Breast epithelium (tissue), 4 donors: ENCODE results near the gene TARM1. TPM values are rescaled to one million over a fixed set of nuclear protein-coding genes. Genes with fewer than 3 reads are reported as not detected.

Source experiments
- DNase-seq, 2 donors: peaks; one replicate each; pipeline ENCODE4 v3.0.0-alpha.2; 2019; ENCODE audit warnings: low spot score in 2 of 2
- H3K27ac ChIP-seq, 2 donors: fragments of 200-600 bp; sonication (generic) in 1 of 2; one replicate each; pipeline ENCODE4 v1.5.1; 2016 to 2019; ENCODE audit warnings: mild to moderate bottlenecking in 1 of 2
- H3K27me3 ChIP-seq, 2 donors: fragments of 200-600 bp; sonication (generic) in 1 of 2; one replicate each; pipeline versions ENCODE4 v1.5.1 to v1.6.0; 2017 to 2019; ENCODE audit warnings: control low read depth in 1 of 2, mild to moderate bottlenecking in 1 of 2
- H3K36me3 ChIP-seq: fragments of 200-600 bp; one replicate; pipeline ENCODE4 v1.5.1; 2019
- H3K4me1 ChIP-seq, 2 donors: fragments of 200-600 bp; sonication (generic); one replicate each; pipeline ENCODE4 v1.5.1; 2016 to 2019; ENCODE audit warnings: control low read depth in 1 of 2
- H3K4me3 ChIP-seq, 3 donors: fragments of 200-600 bp; sonication (generic); 1 replicate in 2 of 3; 2 replicates in 1 of 3; pipeline ENCODE4 v1.5.1; 2016 to 2019; ENCODE audit warnings: mild to moderate bottlenecking in 3 of 3, moderate library complexity in 2 of 3
- H3K9me3 ChIP-seq, 2 donors: fragments of 200-600 bp; sonication (generic) in 1 of 2; one replicate each; pipeline ENCODE4 v1.5.1; 2016 to 2019; ENCODE audit warnings: control low read depth in 1 of 2
- CTCF ChIP-seq, 3 donors: fragments of 450-650 bp; IDR thresholded peaks; one replicate each; pipeline ENCODE4 v1.5.1; 2016 to 2017; ENCODE audit warnings: antibody characterized with exemption in 3 of 3, mild to moderate bottlenecking in 3 of 3, moderate library complexity in 3 of 3
- POLR2A ChIP-seq: fragments of 450-650 bp; IDR thresholded peaks from one replicate; pipeline ENCODE4 v1.6.1; 2016; ENCODE audit warnings: antibody characterized with exemption, mild to moderate bottlenecking, moderate library complexity
- POLR2AphosphoS5 ChIP-seq, 3 donors: sonication (generic); formaldehyde crosslinking; IDR thresholded peaks; one replicate each; pipeline ENCODE4 v1.6.1; 2017; ENCODE audit warnings: antibody characterized with exemption in 3 of 3
- intact Hi-C: fragments of 100-400 bp; cut with DNase I; formaldehyde crosslinking; loops from one replicate; pipeline ENCODE4 v1.15.1; 2023; ENCODE audit warnings: low total_unique reads
- total RNA-seq, 3 donors: library from RNA; depleted of rRNA; stranded (reverse); fragments of >200 nt; gene quantifications; one replicate each; pipeline ENCODE4 v1.1.0, GENCODE V29; 2016

The TARM1 gene
- total RNA-seq, 3 donors from 2014 or later: not detected

- no peaks in the 10 kb centered on the region for H3K4me1 ChIP-seq
- peaks cover under 1 to 4% of the 10 kb centered on the region in 2 donors for H3K9me3 ChIP-seq
- intact Hi-C loops: no loop called here
- H3K36me3 ChIP-seq: no peaks in the 10 kb centered on the region
- H3K27me3 ChIP-seq: no peaks in the 10 kb centered on the region
- no peak for DNase-seq
- H3K27ac ChIP-seq: no peak overlapping the region
- H3K4me3 ChIP-seq: no peak overlapping the region
- TF ChIP-seq POLR2AphosphoS5 (IDR thresholded peaks at IDR 0.05): no peak
- TF ChIP-seq POLR2A: no peak
- no peak for TF ChIP-seq CTCF (IDR thresholded peaks at IDR 0.05)
These were observed 6.3 kb downstream of the TARM1 start for GRCh38 chr19:54074851-54075250.

- Histone ChIP-seq H3K27ac (no peak overlapping the region), H3K27me3 (no peaks in the 10 kb centered on the region), H3K9me3 (peaks cover 8 to 13% of the 10 kb centered on the region in 2 donors), H3K4me1 (no peaks in the 10 kb centered on the region), H3K36me3 (no peaks in the 10 kb centered on the region), H3K4me3 (no peak overlapping the region)
- intact Hi-C loops: no loop called here
- DNase-seq: no peak
- TF ChIP-seq CTCF (IDR thresholded peaks at IDR 0.05) (no peak), POLR2A (no peak), POLR2AphosphoS5 (IDR thresholded peaks at IDR 0.05) (no peak)
These were observed 7.3 kb downstream of the TARM1 start for GRCh38 chr19:54073829-54074228.

DNA sequence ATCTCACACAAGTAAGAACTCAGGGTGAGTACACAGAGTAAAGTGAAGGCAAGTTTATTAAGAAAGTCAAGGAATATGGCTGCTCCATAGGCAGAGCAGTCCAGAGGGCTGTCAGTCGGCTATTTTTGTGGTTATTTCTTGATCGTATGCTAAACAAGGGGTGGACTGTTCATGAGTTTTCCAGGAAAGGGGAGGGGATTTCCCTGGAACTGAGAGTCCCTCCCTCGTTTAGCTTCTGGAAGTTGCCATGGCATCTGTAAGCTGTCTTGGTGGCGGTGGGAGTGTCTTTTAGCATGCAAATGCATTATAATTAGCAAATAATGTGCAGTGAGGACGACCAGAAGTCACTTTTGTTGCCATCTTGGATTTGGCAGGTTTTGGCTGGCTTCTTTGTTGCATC is 11.7 kb downstream of the TARM1 start:
- no peak for TF ChIP-seq POLR2A
- TF ChIP-seq POLR2AphosphoS5 (IDR thresholded peaks at IDR 0.05): no peak
- Histone ChIP-seq H3K4me1 (no peaks in the 10 kb centered on the region), H3K9me3 (peaks cover 11 to 15% of the 10 kb centered on the region in 2 donors), H3K4me3 (no peak overlapping the region), H3K27me3 (no peaks in the 10 kb centered on the region), H3K36me3 (no peaks in the 10 kb centered on the region), H3K27ac (no peak overlapping the region)
- intact Hi-C loops: no loop called here
- DNase-seq: no peak

DNA sequence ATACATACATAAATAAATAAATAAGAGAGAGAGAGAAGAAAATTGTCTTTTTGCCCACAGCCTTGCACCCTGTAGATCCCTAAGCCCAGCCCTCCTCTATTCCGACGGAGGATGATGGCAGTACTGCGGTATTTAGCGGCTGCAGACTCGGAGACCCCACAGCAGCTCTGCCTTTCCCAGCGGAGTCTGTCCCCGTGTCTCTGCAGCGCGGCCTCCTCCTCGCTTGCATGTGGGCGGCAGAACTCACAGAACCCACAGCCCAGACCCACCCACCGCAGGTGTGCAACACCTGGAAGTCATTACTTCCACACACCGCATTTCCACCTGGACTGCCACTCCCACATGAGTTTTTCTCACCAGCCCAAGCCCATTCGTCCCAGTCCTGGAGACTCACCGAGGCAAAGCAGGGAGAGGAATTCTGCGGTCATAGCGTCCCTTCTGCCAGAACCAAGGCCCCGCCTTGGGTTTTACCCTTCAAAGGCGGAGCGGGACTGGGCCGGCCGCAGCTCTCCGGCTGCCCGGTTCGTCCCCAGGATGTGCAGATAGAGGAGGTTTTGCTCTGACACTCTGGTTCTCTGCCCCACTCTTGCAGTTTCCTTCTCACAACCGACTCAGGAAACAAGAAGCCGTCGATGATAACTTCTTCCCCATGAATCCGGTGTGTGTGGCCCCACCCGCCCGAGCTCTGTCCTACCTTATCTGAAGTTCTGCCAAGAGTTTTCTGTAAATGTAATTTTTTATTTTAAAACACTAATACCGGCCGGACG is 17.6 kb downstream of the TARM1 start, which contains the start of gene VSTM1:
Gene VSTM1 (minus strand): TSS at position 548 of the 767 bp plus-strand sequence. CDS start 120 bp downstream, at position 428.
- no peaks in the 10 kb centered on the region for H3K36me3 ChIP-seq
- TF ChIP-seq CTCF (IDR thresholded peaks at IDR 0.05) (no peak), POLR2AphosphoS5 (IDR thresholded peaks at IDR 0.05) (no peak), POLR2A (no peak)
- H3K4me3 ChIP-seq: no peak within 1 kb of the TSS
- peaks cover 0 to 6% of the 10 kb centered on the region in 2 donors for H3K9me3 ChIP-seq
- intact Hi-C loops: loop anchor here (5.0 kb wide), 1 partner anchor 1859 kb away; no protein-coding TSS in a partner anchor
- no peaks in the 10 kb centered on the region for H3K4me1 ChIP-seq
- no peak for DNase-seq
- H3K27ac ChIP-seq: no peak within 1 kb of the TSS
- H3K27me3 ChIP-seq: peaks cover 0 to 5% of the 10 kb centered on the region in 2 donors

- Histone ChIP-seq H3K4me1 (no peaks in the 10 kb centered on the region), H3K36me3 (no peaks in the 10 kb centered on the region), H3K9me3 (peaks cover 0 to 6% of the 10 kb centered on the region in 2 donors), H3K27me3 (peaks cover 0 to 5% of the 10 kb centered on the region in 2 donors), H3K27ac (no peak overlapping the region), H3K4me3 (no peak overlapping the region)
- no peak for DNase-seq
- TF ChIP-seq POLR2AphosphoS5 (IDR thresholded peaks at IDR 0.05): no peak
- TF ChIP-seq POLR2A: no peak
- no peak for TF ChIP-seq CTCF (IDR thresholded peaks at IDR 0.05)
- intact Hi-C loops: loop anchor here (5.0 kb wide), 1 partner anchor 1860 kb away; no protein-coding TSS in a partner anchor
These were observed 18.5 kb downstream of the TARM1 start for GRCh38 chr19:54062643-54063042.
